ENCODE results near the gene RIBC2. TPM values are rescaled to one million over a fixed set of nuclear protein-coding genes. Genes with fewer than 3 reads are reported as not detected.
"Not testable (repeated sequence)": the region's sequence is repeated elsewhere in the genome, so short reads cannot be mapped to it uniquely, and the experiment has no call there.

The RIBC2 gene
- total RNA-seq, 4 donors from 2014 or later, result 0.94 to 1.1 TPM; not detected in 2

GRCh38 chr22:45456811-45457210 lies 43.3 kb downstream of the RIBC2 start:
- 91% methylated on average over 6 of the region's 8 CpGs; no CpG with 5 or more reads in 1 of the 2 donors for WGBS, 2 donors (ENCODE audit: low coverage in 1 of 2)
- no peak for ATAC-seq
- Histone ChIP-seq H3K36me3 (no peaks in the 10 kb centered on the region), H3K27me3 (no peaks in the 10 kb centered on the region), H3K4me1 (peaks cover 0 to 17% (median 0%) of the 10 kb centered on the region in 3 donors), H3K4me3 (no peak overlapping the region), H3K9me3 (no peaks in the 10 kb centered on the region), H3K27ac (no peak overlapping the region)
- no peak for TF ChIP-seq CTCF (IDR thresholded peaks at IDR 0.05)
- TF ChIP-seq POLR2AphosphoS5 (IDR thresholded peaks at IDR 0.05), result no peak
- TF ChIP-seq POLR2A (IDR thresholded peaks at IDR 0.05), result no peak
- no peak for TF ChIP-seq EP300 (IDR thresholded peaks at IDR 0.05)

- Histone ChIP-seq H3K36me3 (no peaks in the 10 kb centered on the region), H3K4me1 (peaks cover 0 to 4% (median 0%) of the 10 kb centered on the region in 3 donors), H3K9me3 (no peaks in the 10 kb centered on the region), H3K27me3 (no peaks in the 10 kb centered on the region), H3K4me3 (no peak overlapping the region), H3K27ac (no peak overlapping the region)
- no peak for ATAC-seq
- 95% methylated on average over 4 of the region's 13 CpGs; no CpG with 5 or more reads in 1 of the 2 donors for WGBS, 2 donors (ENCODE audit: low coverage in 1 of 2)
- TF ChIP-seq POLR2AphosphoS5 (IDR thresholded peaks at IDR 0.05) (no peak), CTCF (IDR thresholded peaks at IDR 0.05) (no peak), POLR2A (IDR thresholded peaks at IDR 0.05) (no peak), EP300 (IDR thresholded peaks at IDR 0.05) (no peak)
These were observed 45.0 kb downstream of the RIBC2 start for GRCh38 chr22:45458532-45458931.

GRCh38 chr22:45459235-45459634 lies 45.7 kb downstream of the RIBC2 start:
- H3K36me3 ChIP-seq, result no peaks in the 10 kb centered on the region
- TF ChIP-seq EP300 (IDR thresholded peaks at IDR 0.05) (no peak), CTCF (IDR thresholded peaks at IDR 0.05) (no peak), POLR2AphosphoS5 (IDR thresholded peaks at IDR 0.05) (no peak), POLR2A (IDR thresholded peaks at IDR 0.05) (no peak)
- no peaks in the 10 kb centered on the region for H3K9me3 ChIP-seq
- no peaks in the 10 kb centered on the region for H3K27me3 ChIP-seq
- 80 to 100% methylated on average over 2 to 6 of the region's 8 CpGs for WGBS, 2 donors (ENCODE audit: low coverage in 1 of 2)
- no peak overlapping the region for H3K4me3 ChIP-seq
- H3K27ac ChIP-seq, result peak overlapping the region in 3 of 4 donors; percentile 47 to 74 (median 65)
- no peak for ATAC-seq
- peaks cover 0 to 4% (median 0%) of the 10 kb centered on the region in 3 donors for H3K4me1 ChIP-seq

GRCh38 chr22:45460288-45461109 lies 47.0 kb downstream of the RIBC2 start:
- H3K9me3 ChIP-seq, result no peaks in the 10 kb centered on the region

GRCh38 chr22:45462034-45462655 lies 48.7 kb downstream of the RIBC2 start:
- ATAC-seq, result no peak
- H3K4me1 ChIP-seq, result peaks cover 0 to 4% (median 0%) of the 10 kb centered on the region in 3 donors
- H3K36me3 ChIP-seq, result no peaks in the 10 kb centered on the region
- 100% methylated on average over 1 of the region's 6 CpGs; no CpG with 5 or more reads in 1 of the 2 donors for WGBS, 2 donors (ENCODE audit: low coverage in 1 of 2)
- TF ChIP-seq CTCF (IDR thresholded peaks at IDR 0.05) (no peak), POLR2A (IDR thresholded peaks at IDR 0.05) (no peak), EP300 (IDR thresholded peaks at IDR 0.05) (no peak), POLR2AphosphoS5 (IDR thresholded peaks at IDR 0.05) (no peak)
- peaks cover 0 to 9% (median 0%) of the 10 kb centered on the region in 3 donors for H3K9me3 ChIP-seq
- no peak overlapping the region for H3K27ac ChIP-seq
- peaks cover 4% of the 10 kb centered on the region for H3K27me3 ChIP-seq
- no peak overlapping the region for H3K4me3 ChIP-seq

More at GRCh38 chr22:45460288-45461109, 47.0 kb downstream of the RIBC2 start:
- Histone ChIP-seq H3K4me3 (no peak overlapping the region), H3K4me1 (peaks cover 0 to 4% (median 0%) of the 10 kb centered on the region in 3 donors), H3K36me3 (no peaks in the 10 kb centered on the region), H3K27ac (peak overlapping the region in 3 of 4 donors; percentile 58 to 74 (median 65)), H3K27me3 (no peaks in the 10 kb centered on the region)
- WGBS, 2 donors (ENCODE audit: low coverage in 1 of 2), result 32 to 34% methylated on average over 5 to 8 of the region's 14 CpGs
- peak; percentile 94 for ATAC-seq
- TF ChIP-seq POLR2A (IDR thresholded peaks at IDR 0.05), result no peak
- peak; percentile 62 for TF ChIP-seq POLR2AphosphoS5 (IDR thresholded peaks at IDR 0.05)

- not testable (repeated sequence) for H3K27ac ChIP-seq, H3K36me3 ChIP-seq, H3K4me3 ChIP-seq, ATAC-seq, H3K4me1 ChIP-seq, H3K27me3 ChIP-seq
- peaks cover 0 to 13% (median 0%) of the 10 kb centered on the region in 3 donors for H3K9me3 ChIP-seq
- WGBS, 2 donors (ENCODE audit: low coverage in 1 of 2), result 89 to 100% methylated on average over 1 to 3 of the region's 3 CpGs
These were observed 50.2 kb downstream of the RIBC2 start for GRCh38 chr22:45463691-45464090.

Measured in gastroesophageal sphincter (tissue), 4 donors.